ENCODE data around the gene MBOAT2. TPM values are rescaled to one million over a fixed set of nuclear protein-coding genes. Genes with fewer than 3 reads are reported as not detected.
A peak's percentile ranks its signal among the peaks of the same experiment; 100 is the strongest.

The MBOAT2 gene
- total and polyA plus RNA-seq, 2 of the 13 experiments (the other 11 are each of a cell fraction or from before 2014, with no cell fraction given), result 0.11 to 0.36 TPM

DNA sequence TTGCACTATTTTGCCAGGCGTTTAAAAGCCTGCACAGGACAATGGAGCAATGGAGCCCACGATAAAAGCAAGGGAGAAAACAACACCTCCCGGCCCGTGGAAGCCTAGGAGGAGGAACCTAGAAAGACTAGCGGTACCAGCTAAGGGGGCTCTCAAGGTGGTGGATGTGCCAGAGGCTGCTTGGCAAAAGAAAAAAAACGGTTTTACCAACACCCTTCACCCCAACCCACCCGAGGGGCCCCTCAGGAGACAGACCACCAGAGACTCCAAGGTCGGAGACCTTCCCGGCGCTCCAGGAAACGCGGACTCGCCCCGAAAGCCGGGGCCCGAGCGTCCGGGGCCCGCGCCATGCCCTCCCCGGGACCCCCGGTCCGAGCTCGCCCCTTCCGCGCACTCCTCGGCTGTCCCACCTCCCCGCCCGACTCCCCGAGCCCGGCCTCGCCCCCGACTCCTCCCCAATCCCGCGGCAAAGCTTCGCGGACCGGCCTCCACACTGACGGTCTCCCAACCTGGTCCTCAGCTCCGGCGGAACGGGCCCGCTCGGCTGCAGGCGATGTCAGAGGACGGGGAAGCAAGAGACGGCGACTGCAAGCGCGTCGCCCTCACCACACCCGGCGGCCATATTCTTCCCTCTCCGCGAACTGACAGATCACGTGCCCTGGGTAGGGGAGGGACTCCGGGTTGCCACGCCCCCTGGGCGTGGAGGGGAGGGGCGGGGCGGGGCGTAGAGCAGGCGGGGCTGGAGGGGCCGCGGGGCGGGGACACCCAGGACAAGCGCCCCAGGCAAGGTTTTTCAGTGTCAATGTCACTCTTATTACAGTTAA lies 166.3 kb downstream of the MBOAT2 start, which contains the start of gene KIDINS220 (continued):
- TF ChIP-seq ZMAT3 (CRISPR knock-in tag; conservative IDR thresholded peaks at IDR 0.05) (peak; percentile 72; the same call in 1 of the 2 replicates), GPN1 (CRISPR knock-in tag; IDR thresholded peaks at IDR 0.05; ENCODE audit: borderline replicate concordance) (no peak), NFE2L2 (IDR thresholded peaks at IDR 0.05; ENCODE audit: low read length) (no peak), ZNF3 (CRISPR knock-in tag; IDR thresholded peaks at IDR 0.05) (no peak), RBAK (CRISPR knock-in tag; IDR thresholded peaks at IDR 0.05) (no peak), JUNB (CRISPR knock-in tag; IDR thresholded peaks at IDR 0.05; ENCODE audit: borderline replicate concordance) (no peak), YEATS2 (CRISPR knock-in tag; IDR thresholded peaks at IDR 0.05; ENCODE audit: borderline replicate concordance) (no peak; the same call in 1 of the 2 replicates), REXO4 (CRISPR knock-in tag; IDR thresholded peaks at IDR 0.05; ENCODE audit: borderline replicate concordance) (no peak), NPAS2 (CRISPR knock-in tag; IDR thresholded peaks at IDR 0.05; ENCODE audit: borderline replicate concordance) (no peak), ZNF274 (CRISPR knock-in tag; IDR thresholded peaks at IDR 0.05) (peak; percentile 84; the same call in 1 of the 2 replicates), MAZ (IDR thresholded peaks at IDR 0.05; ENCODE audit: borderline replicate concordance, low read depth, low read length) (peak; percentile 60; the same call in 1 of the 2 replicates), MAZ (CRISPR knock-in tag; IDR thresholded peaks at IDR 0.05; ENCODE audit: low read depth) (peak; percentile 93), CBX2 (IDR thresholded peaks at IDR 0.05; ENCODE audit: low read depth, low read length) (no peak), CBX2 (CRISPR knock-in tag; IDR thresholded peaks at IDR 0.05; ENCODE audit: low read depth) (no peak), ZNF704 (CRISPR knock-in tag; IDR thresholded peaks at IDR 0.05; ENCODE audit: borderline replicate concordance) (no peak; the same call in 1 of the 2 replicates), ZNF335 (CRISPR knock-in tag; IDR thresholded peaks at IDR 0.05) (no peak), NFIC (IDR thresholded peaks at IDR 0.05; ENCODE audit: low read length) (no peak), ZNF225 (CRISPR knock-in tag; IDR thresholded peaks at IDR 0.05) (peak; percentile 68; the same call in 1 of the 2 replicates), TFDP2 (CRISPR knock-in tag; IDR thresholded peaks at IDR 0.05) (no peak; the same call in 1 of the 2 replicates), RBFOX2 (IDR thresholded peaks at IDR 0.05; ENCODE audit: low read depth, low read length) (peak; percentile 92), BHLHE40 (IDR thresholded peaks at IDR 0.05; ENCODE audit: low read length) (peak; percentile 93), U2AF1 (optimal IDR thresholded peaks at IDR 0.05; ENCODE audit: low read depth, low read length) (no peak)
- TF ChIP-seq, protein P1, sequence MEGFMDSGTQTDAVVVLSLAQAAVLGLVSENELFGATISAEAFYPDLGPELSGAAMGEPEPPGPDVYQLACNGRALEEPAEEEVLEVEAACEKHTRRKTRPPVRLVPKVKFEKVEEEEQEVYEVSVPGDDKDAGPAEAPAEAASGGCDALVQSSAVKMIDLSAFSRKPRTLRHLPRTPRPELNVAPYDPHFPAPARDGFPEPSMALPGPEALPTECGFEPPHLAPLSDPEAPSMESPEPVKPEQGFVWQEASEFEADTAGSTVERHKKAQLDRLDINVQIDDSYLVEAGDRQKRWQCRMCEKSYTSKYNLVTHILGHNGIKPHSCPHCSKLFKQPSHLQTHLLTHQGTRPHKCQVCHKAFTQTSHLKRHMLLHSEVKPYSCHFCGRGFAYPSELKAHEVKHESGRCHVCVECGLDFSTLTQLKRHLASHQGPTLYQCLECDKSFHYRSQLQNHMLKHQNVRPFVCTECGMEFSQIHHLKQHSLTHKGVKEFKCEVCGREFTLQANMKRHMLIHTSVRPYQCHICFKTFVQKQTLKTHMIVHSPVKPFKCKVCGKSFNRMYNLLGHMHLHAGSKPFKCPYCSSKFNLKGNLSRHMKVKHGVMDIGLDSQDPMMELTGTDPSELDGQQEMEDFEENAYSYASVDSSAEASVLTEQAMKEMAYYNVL (CRISPR knock-in tag; IDR thresholded peaks at IDR 0.05; ENCODE audit: borderline replicate concordance), result peak; percentile 24; the same call in 1 of the 2 replicates
- TF ChIP-seq, protein P2, sequence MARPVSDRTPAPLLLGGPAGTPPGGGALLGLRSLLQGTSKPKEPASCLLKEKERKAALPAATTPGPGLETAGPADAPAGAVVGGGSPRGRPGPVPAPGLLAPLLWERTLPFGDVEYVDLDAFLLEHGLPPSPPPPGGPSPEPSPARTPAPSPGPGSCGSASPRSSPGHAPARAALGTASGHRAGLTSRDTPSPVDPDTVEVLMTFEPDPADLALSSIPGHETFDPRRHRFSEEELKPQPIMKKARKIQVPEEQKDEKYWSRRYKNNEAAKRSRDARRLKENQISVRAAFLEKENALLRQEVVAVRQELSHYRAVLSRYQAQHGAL (CRISPR knock-in tag; IDR thresholded peaks at IDR 0.05; ENCODE audit: not compliant biosample characterization), result no peak
- TF ChIP-seq, protein P3, sequence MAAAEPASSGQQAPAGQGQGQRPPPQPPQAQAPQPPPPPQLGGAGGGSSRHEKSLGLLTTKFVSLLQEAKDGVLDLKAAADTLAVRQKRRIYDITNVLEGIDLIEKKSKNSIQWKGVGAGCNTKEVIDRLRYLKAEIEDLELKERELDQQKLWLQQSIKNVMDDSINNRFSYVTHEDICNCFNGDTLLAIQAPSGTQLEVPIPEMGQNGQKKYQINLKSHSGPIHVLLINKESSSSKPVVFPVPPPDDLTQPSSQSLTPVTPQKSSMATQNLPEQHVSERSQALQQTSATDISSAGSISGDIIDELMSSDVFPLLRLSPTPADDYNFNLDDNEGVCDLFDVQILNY (CRISPR knock-in tag; conservative IDR thresholded peaks at IDR 0.05), result no peak

Data from HepG2 (cell line).